GM20431 (cell line): ENCODE results near the gene ITGA2.
"Not testable (repeated sequence)": the region's sequence is repeated elsewhere in the genome, so short reads cannot be mapped to it uniquely, and the experiment has no call there.

Experiments
- in situ Hi-C: fragments of 300-500 bp; cut with MseI, MboI; formaldehyde crosslinking; loops from one replicate; pipeline ENCODE4 v1.15.0; 2020; ENCODE audit warnings: low sequenced_read_pairs; ENCODE audit not compliant: unreplicated experiment

ITGA2 gene

DNA sequence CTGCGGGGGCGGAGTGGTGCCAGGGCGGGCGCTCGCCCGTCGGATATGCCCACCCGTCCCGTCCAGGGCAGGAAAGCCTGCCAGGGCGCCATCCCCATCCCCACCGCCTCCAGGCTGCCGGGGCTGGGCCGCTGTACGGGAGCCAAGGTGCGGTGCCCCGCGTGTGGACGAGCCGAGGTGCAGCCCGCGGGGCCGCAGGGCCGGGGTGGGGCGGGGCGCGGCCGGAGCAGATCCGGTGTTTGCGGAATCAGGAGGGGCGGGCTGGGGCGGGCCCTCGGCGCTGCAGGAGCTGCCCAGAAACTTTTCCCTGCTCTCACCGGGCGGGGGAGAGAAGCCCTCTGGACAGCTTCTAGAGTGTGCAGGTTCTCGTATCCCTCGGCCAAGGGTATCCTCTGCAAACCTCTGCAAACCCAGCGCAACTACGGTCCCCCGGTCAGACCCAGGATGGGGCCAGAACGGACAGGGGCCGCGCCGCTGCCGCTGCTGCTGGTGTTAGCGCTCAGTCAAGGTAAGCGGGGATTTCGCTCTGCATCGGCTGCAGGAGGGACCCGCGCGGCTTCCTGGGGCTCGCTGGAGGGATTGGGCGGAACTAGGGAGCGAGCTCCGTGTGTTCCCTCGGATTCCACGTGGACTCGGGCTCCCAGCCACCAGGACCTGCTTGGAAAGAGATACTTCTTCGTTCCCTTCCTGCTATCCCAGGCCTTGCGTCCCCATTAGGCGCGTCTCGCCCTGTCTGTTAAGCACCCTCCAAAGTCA lies at the start of gene ITGA2:
TSS of gene ITGA2 (plus strand) at position 328 of the 756 bp plus-strand sequence. CDS start at position 445, 117 bp downstream.
- in situ Hi-C loops: no loop called here

DNA sequence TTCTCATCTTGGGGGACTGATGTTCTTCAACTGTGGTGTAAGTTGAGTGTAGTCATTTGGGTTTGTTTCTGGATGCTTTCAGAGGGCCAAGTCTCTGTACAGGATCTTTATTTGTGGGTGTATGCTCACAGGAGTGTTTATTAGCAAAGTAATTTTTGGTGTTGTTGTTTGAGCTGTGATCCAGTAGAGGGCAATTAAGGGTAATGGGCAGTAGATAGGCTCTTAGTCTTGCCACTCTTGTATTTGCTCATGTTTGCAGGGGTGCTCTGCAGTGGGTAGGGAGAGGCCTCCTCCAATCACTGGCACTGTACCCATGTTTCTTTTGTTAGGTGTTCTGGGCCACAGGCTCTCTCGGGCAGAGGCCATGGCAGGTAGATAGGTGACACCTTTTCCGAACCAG lies 45.9 kb upstream of the ITGA2 start:
- in situ Hi-C loops: no loop called here

DNA sequence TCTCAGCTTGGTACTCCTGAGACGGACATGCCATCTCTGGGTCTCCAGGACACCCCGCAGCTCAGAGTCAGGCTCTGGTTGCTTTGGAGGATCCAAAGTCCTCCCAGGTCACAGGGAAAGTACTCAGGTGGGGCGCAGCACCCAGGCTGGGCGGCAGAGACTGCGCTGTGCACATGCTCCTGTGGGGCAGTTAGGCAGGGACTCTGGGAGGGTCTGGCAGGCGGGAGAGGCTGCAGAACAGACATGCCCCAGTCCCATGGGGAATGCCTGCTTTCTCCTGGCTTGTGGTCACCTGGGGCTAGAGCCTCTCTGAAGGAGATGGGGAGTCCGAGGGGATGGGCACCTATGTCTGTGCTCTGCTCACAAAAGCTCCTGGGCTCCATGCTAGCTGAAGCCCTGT lies 45.3 kb upstream of the ITGA2 start:
- in situ Hi-C loops: no loop called here

DNA sequence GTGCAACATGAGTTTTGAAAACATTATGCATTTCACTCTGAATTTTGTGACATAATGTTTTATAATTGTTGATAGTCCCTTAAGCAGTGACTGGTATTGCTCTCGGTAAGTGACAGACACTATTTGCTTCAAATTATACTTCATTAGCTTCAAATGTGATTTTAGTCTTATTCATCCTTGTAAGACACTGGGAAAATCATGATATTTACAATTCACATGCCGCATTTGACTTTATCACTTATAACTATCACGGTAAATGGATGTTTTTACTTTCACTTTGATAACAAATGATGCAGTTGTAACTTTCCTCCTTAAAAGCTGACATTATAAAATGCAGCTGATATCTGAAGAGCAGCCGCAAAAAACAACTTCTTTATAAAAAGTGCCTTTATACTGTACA lies 44.1 kb upstream of the ITGA2 start:
- in situ Hi-C loops: no loop called here

DNA sequence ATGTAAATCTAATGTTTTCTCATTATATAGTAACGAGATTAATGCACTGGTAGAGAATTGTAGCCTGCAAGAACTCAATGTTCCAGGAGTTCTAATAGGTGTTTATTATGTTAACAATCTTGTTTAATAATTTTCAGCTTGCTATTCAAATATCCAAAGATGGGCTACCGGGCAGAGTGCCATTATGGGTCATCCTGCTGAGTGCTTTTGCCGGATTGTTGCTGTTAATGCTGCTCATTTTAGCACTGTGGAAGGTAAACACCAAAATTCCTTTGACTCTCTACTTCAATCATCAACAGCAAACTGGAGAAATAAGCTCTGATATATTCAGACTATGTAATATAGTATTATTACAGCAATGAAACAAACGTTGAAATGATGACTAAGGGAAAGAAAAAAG lies 41.9 kb upstream of the ITGA2 start:
- in situ Hi-C loops: no loop called here

DNA sequence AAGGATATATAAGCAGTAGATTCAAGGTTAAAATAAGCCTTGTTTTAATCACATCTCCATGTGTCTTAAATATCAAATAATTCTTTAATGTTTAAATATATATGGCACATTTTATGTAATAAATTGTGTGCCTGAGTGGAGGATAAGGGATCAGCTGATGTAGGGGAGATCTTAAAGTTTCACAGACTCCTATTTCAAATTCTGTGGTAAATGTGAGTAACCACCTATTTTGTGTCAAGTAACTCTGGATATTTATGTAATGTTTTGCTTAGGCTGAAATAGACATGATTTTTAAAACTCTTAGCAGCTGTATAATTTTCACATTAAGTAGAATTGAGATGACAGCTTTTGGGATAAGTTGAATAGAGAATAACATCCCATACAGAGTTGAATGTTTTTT lies 41.3 kb upstream of the ITGA2 start:
- in situ Hi-C loops: no loop called here

DNA sequence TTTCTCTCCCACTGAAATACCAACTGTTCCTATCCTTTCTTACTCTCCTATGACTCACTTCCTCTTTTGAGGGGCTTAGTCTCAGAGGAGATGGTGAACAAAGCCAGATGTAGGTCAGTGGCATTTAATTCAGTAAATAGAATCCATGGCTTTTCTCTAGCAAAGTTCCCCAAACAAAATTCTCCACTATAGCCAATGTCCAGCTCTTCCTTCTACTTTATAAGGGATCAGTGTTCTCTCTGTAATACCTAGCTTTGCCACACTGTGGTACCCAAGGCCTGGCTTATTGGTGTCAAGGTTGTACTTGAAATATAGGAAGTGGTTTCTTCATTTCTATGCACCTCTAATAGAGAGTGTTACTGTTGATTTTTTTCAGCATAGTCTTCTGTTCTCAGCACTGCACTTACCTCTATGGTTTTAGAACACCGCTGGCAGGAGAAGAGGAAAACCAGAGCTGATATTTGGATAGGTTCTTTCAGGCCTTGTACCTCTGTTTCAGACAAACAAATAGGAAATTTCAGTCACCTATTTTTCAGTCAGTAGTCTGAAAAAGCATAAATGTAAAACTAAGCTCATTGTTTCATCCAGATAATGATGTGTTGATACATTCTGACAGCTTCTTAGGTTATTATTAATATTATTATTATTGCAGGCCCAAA lies 40.6 kb upstream of the ITGA2 start:
- in situ Hi-C loops: no loop called here

DNA sequence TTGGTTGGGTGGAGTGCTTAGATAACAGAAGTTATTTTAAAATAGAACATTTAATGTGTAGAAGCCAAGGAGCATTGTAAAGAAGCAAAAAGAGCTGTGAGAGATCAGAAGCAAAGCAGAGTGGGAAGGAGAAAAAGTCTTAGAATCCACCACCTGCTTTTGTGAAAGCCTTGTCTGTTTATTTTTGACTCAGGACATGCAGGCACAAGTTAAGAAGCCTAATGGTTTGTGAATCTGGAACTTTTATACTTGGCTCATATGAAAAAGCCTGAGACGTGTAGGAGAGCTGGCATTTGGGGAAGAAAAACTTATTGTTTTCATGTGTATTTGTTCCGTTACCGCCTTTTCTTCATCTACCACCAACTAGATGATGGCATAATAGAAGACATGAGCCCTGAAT lies 38.5 kb upstream of the ITGA2 start:
- in situ Hi-C loops: no loop called here

DNA sequence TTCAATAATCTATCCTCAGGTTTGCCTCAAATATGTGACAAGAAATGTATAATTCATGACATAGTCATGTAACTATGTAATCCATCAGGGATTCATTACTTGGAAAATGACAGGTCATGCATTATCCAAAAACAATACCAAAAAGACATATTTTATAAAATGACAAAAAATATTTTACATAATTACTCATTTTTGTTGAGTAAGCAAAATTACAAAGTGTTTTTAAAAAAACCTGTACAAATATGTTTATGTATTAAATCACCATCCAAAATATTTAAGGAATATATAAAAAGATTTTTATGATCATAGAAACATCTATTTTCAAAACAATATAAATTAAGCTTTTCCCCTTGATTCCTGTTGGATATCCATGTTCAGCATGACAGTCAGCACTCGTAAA lies 36.7 kb upstream of the ITGA2 start:
- in situ Hi-C loops: no loop called here

DNA sequence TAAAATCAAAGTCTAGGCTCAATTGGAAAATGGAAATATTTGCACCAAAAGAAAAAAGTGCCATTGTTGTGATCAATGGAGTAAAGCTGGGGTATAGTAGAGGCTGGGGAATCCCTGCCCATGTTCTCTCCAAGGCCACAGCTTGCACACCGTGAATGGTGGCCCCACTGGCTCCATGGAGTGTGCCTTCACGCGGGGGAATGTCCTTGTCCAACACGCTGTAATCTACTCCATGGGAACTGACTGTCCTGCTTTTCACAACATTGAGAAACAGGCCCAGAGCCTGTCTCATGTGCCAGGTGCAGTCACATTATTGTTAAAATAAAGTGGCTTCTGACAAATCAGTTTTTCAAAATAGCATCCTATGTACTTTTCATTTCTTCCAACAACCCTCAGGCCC lies 33.1 kb upstream of the ITGA2 start:
- in situ Hi-C loops: no loop called here

DNA sequence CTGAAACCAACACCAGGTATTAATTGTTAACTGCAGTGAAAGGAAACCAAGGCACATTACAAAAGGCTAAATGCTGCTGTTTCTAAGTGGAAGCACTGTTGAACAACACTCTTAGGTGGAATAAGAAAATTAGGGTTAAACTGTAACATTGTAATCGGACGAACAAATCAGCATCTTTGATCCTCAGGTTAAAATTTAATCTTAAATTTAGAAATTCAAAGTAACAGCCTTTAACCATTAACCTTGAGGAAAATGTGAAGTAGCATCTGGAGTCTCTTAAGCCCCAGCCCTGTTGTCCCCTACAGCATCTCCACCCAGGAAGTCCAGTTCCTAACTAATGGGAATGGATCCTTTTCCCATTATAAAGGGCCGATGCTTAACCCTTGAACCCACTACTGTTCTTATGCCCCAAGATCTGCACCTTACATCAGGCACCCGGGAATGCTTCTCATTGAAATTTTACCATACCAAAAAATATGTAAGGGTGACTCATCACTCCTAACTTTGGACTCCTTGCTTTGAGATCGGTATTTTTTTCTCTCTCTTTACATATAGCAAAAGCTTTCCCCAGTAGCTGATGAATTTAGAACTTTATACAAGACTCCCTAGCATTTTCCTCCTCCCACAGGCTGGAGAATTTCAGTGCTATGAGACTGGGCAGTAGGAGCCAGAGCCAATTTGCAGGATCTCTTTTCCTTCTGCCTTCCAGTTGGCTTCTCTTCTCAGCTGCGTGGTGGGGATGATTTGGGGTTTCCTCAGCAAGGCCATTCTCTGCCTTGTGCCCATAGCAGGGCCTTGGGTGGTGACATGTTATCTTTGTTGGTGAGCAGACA lies 32.0 kb upstream of the ITGA2 start:
- in situ Hi-C loops: no loop called here

DNA sequence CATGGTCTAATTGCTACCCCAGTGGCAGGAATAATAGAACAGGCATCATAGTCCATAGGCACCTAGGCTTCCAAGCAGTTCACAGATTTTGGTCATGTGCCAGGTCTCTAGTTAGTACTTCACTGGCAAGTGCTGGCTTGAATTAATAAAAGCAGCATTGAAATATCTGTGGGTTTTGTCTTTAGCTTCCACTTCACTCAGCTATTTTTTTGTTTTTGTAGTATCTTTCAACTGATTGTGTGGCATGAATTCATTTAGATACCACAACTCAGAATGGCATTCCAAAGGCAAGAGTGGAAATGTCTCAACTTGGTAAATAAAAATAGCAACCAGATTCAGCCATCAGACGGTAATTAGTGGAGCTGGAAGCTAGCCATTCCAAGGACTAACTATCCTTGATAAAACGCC lies 27.9 kb upstream of the ITGA2 start:
- in situ Hi-C loops: no loop called here

DNA sequence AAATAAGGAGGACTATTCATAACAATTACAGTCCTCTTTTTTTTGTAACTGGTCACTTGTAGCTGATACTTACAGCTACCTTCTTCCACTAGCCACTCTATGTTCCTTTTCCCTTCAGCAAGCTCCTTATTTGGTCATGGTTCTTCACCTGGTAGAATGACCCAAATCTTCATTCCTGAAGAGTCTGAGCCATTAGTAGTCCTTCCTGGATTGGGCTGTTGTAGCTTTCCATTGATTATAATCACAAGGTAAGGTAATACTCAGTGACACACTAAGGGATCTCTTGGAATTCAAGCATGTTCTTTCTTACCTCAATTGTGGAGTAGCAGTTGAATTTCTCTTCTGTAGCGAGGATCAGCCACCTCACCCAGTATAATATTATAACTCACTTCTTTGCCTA lies 25.5 kb upstream of the ITGA2 start:
- in situ Hi-C loops: no loop called here

DNA sequence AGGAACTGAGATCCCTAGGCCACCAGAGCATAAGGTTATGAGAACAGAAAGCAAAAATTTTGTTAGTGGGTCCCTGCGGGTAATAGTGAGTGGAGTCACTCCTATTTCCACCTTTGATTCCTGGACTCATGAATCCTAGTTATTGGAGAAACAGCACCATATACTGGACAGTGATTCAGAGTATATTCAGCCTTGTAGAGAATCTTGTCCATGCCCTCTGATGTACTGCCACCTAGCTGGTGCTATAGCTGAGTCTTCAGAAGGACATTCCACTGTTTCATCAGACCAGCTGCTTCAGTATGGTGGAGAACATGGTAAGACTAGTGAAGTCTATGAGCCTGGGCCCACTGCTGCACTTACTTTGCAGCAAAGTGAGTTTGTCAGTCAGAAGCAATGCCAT lies 25.0 kb upstream of the ITGA2 start:
- in situ Hi-C loops: no loop called here

DNA sequence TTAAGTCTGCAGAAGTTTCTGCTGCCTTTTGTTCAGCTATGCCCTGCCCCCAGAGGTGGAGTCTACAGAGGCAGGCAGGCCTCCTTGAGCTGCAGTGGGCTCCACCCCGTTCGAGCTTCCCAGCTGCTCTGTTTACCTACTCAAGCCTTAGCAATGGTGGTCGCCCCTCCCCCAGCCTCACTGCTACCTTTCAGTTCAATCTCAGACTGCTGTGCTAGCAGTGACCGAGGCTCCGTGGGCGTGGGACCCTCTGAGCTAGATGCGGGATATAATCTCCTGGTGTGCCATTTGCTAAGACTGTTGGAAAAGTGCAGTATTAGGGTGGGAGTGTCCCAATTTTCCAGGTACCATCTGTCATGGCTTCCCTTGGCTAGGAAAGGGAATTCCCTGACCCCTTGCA lies 13.0 kb upstream of the ITGA2 start:
- in situ Hi-C loops: not testable (repeated sequence)

DNA sequence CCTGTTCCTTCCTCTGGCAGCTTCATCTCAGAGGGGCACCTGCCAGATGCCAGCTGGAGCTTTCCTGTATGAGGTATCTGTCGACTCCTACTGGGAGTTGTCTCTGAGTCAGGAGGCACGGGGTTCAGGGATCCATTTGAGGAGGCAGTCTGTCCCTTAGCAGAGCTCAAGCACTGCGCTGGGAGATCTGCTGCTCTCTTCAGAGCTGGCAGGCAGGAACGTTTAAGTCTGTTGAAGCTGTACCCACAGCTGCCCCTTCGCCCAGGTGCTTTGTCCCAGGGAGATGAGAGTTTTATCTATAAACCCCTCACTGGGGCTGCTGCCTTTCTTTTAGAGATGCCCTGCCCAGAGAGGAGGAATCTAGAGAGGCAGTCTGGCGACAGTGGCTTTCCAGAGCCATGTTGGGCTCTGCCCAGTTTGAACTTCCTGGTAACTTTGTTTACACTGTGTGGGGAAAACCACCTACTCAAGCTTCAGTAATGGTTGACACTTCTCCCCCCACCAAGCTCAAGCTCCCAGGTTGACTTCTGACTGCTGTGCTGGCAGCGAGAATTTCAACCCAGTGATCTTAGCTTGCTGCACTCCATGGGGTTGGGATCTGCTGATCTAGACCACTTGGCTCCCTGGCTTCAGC lies 11.8 kb upstream of the ITGA2 start:
- in situ Hi-C loops: no loop called here

DNA sequence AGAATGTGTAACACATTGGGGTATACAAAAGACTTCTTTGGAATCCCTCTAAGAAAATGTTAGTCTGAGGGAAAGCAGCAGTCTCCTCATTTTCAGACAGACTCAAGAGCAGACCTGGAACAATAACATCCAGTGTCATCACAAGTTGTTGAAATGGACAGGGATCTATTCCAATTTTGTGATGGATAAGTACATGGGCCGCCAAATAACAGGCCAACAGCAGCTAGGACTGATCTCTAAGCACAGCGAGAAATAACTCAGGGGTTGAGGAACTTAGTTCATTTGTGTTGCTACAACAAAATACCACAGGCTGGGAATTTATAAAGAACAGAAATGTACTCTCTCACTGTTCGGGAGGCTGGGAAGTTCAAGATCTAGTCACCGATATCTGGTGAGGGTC lies 7.6 kb upstream of the ITGA2 start:
- in situ Hi-C loops: no loop called here

DNA sequence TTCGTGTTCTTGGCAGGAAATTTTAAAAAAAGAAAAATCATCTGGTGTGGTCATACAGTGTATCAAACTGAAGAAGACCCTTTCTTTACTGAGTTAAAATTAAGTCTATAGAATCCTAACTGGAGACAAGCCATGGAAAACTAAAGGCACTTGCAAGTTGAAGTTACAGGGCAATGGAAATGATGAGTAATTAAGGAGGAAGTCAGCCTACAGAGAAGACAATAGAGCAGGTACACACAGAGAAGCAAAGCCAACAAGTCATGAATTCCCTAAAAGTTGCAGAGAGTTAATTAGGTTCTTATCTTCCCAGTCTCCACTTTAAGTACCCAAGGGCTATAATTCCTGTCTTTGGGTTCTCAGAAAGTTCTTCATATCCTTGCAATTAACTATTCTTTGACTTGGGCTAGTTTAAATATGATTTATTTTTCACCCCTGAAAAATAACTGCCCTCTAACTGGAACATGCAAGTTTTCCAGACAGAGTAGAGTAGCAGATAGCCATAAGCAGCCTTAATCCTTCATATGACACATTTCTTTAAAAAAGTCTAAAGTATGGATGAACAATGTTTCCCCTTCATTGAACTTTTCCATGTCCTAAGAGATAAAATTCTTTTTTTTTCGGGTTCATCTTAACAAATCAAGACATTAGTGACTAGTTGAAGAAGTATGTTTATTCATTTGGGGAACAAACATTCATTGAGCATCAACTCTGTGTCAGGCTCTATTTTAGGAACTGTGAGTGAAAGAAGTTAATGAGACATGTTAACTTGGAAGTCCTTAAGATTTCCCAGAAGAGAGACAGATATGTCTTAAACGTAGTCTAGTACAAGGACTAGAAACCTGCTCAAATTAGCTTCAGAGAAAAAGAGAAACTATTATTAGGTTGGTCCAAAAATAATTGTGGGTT lies 5.2 kb upstream of the ITGA2 start:
- in situ Hi-C loops: no loop called here

DNA sequence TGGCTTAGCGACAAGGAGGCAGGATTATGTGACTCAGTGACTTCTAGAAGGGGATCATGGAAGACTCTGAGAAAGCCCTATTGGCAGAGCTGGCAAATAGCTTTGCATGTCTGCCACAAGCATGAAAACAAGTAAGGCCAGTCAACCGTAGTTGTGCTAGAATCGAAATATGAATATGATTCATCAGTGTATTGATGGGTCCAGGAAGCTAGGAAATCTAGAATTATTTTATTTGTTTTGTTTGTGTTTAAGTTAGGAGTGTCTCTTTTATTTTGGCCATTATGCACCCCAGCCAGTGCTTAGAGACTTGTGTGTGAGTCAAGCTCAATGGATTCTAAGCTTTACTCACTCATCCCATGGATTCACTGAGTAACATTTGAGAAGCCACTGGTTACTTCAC lies 3.8 kb upstream of the ITGA2 start:
- in situ Hi-C loops: no loop called here
